CD4-positive, alpha-beta T cell treated with Interleukin-15 for 1 hour (primary cell): ENCODE measurements around the gene ERN2.

ENCODE experiments used
- DNase-seq: peaks from one replicate; pipeline ENCODE4 v3.0.0-alpha.2; 2020

ERN2 gene

GRCh38 chr16:23716484-23716883, 3.5 kb upstream of the ERN2 start:
- no peak for DNase-seq

GRCh38 chr16:23711785-23712184, 1.2 kb downstream of the ERN2 start:
- DNase-seq, result no peak

- DNase-seq, result no peak
These were observed 2.5 kb downstream of the ERN2 start for GRCh38 chr16:23710504-23710903.

GRCh38 chr16:23710008-23710407, 3.0 kb downstream of the ERN2 start:
- DNase-seq, result no peak

- no peak for DNase-seq
These were observed 3.5 kb downstream of the ERN2 start for GRCh38 chr16:23709536-23709935.

- no peak for DNase-seq
These were observed 6.6 kb downstream of the ERN2 start for GRCh38 chr16:23706439-23706838.

GRCh38 chr16:23705517-23705902, 7.5 kb downstream of the ERN2 start:
- DNase-seq, result no peak

- DNase-seq, result no peak
These were observed 8.1 kb downstream of the ERN2 start for GRCh38 chr16:23704772-23705516.

- DNase-seq, result no peak
These were observed 10.1 kb downstream of the ERN2 start for GRCh38 chr16:23702951-23703350.

- no peak for DNase-seq
These were observed 12.0 kb downstream of the ERN2 start for GRCh38 chr16:23701045-23701444.

GRCh38 chr16:23700509-23700908, 12.5 kb downstream of the ERN2 start:
- DNase-seq, result no peak

GRCh38 chr16:23700093-23700492, 12.9 kb downstream of the ERN2 start:
- DNase-seq, result no peak

GRCh38 chr16:23699100-23699499, 13.9 kb downstream of the ERN2 start:
- peak; percentile 22 for DNase-seq

GRCh38 chr16:23695756-23696155, 17.3 kb downstream of the ERN2 start:
- no peak for DNase-seq

- DNase-seq, result no peak
These were observed 18.2 kb downstream of the ERN2 start for GRCh38 chr16:23694644-23695373.

GRCh38 chr16:23694265-23694643, 18.8 kb downstream of the ERN2 start:
- DNase-seq, result no peak

GRCh38 chr16:23692190-23692837, 20.7 kb downstream of the ERN2 start:
- no peak for DNase-seq

- no peak for DNase-seq
These were observed 21.4 kb downstream of the ERN2 start for GRCh38 chr16:23691483-23692189.

- no peak for DNase-seq
These were observed 22.1 kb downstream of the ERN2 start for GRCh38 chr16:23690771-23691482.

- no peak for DNase-seq
These were observed 23.4 kb downstream of the ERN2 start for GRCh38 chr16:23689442-23690187.

- DNase-seq, result no peak
These were observed 25.8 kb downstream of the ERN2 start for GRCh38 chr16:23687034-23687808.
